Thyroid gland (tissue), 4 donors: Measurements from ENCODE around the gene POLE4. TPM values are rescaled to one million over a fixed set of nuclear protein-coding genes. Genes with fewer than 3 reads are reported as not detected.

Source experiments
- DNase-seq, 2 donors: peaks; one replicate each; pipeline ENCODE4 v3.0.0-alpha.2; 2019
- H3K27ac ChIP-seq, 3 donors: fragments of 200-600 bp; sonication (generic); 1 replicate in 2 of 3; 2 replicates in 1 of 3; pipeline ENCODE4 v1.5.1; 2016 to 2019; ENCODE audit warnings: mild to moderate bottlenecking in 1 of 3, moderate library complexity in 1 of 3
- H3K27me3 ChIP-seq: fragments of 200-600 bp; sonication (generic); one replicate; pipeline ENCODE4 v1.5.1; 2019
- H3K36me3 ChIP-seq, 2 donors: fragments of 200-600 bp; sonication (generic); one replicate each; pipeline ENCODE4 v1.5.1; 2016 to 2019
- H3K4me1 ChIP-seq, 2 donors: fragments of 200-600 bp; sonication (generic); one replicate each; pipeline ENCODE4 v1.5.1; 2017 to 2019
- H3K4me3 ChIP-seq, 3 donors: fragments of 200-600 bp; sonication (generic); replicated peaks in 1 of 3; 1 replicate in 2 of 3; 2 replicates in 1 of 3; pipeline ENCODE4 v1.5.1; 2016; ENCODE audit warnings: mild to moderate bottlenecking in 1 of 3
- H3K9me3 ChIP-seq: fragments of 200-600 bp; sonication (generic); one replicate; pipeline ENCODE4 v1.5.1; 2017
- CTCF ChIP-seq, 6 experiments: fragments of 200-600 bp in 3 of 6; fragments of 450-650 bp in 3 of 6; sonication (generic) in 3 of 6; IDR thresholded peaks; one replicate each; pipeline ENCODE4 v1.5.1; 2016 to 2019; ENCODE audit warnings: antibody characterized with exemption in 6 of 6, mild to moderate bottlenecking in 2 of 6, inconsistent platforms in 1 of 6, moderate library complexity in 1 of 6
- POLR2A ChIP-seq, 2 donors: fragments of 450-650 bp; IDR thresholded peaks; one replicate each; pipeline ENCODE4 v1.6.1; 2017; ENCODE audit warnings: antibody characterized with exemption in 2 of 2, mild to moderate bottlenecking in 2 of 2, moderate library complexity in 1 of 2
- WGBS, 2 donors: methylation state at CpG; one replicate each; pipeline ENCODE4 v1.1.5; 2017; 5-methylcytosine and 5-hydroxymethylcytosine counted together
- intact Hi-C: fragments of 100-400 bp; cut with DNase I; formaldehyde crosslinking; loops from one replicate; pipeline ENCODE4 v1.15.1; 2023
- total RNA-seq, 4 donors: library from RNA; depleted of rRNA; stranded (reverse); fragments of >200 nt; gene quantifications; one replicate each; pipeline ENCODE4 v1.2.3, GENCODE V29; 2016

Gene POLE4
- total RNA-seq, 4 donors from 2014 or later = 18.1 to 37.6 (median 26.6) TPM

GRCh38 chr2:74985978-74986609 is 27.7 kb downstream of the POLE4 start:
- Histone ChIP-seq H3K4me3 (no peak overlapping the region), H3K4me1 (no peaks in the 10 kb centered on the region), H3K27ac (no peak overlapping the region), H3K27me3 (no peaks in the 10 kb centered on the region), H3K9me3 (no peaks in the 10 kb centered on the region), H3K36me3 (no peaks in the 10 kb centered on the region)
- intact Hi-C loops = no loop called here
- WGBS, 2 donors = 76 to 77% methylated on average over 7 of the region's 7 CpGs
- DNase-seq = no peak
- TF ChIP-seq POLR2A (IDR thresholded peaks at IDR 0.05) = no peak
- TF ChIP-seq CTCF (IDR thresholded peaks at IDR 0.05) = no peak

GRCh38 chr2:74991977-74992376 is 33.5 kb downstream of the POLE4 start:
- Histone ChIP-seq H3K9me3 (no peaks in the 10 kb centered on the region), H3K4me3 (no peak overlapping the region), H3K27me3 (no peaks in the 10 kb centered on the region), H3K27ac (no peak overlapping the region), H3K36me3 (no peaks in the 10 kb centered on the region), H3K4me1 (no peaks in the 10 kb centered on the region)
- no peak for DNase-seq
- intact Hi-C loops = no loop called here
- TF ChIP-seq CTCF (IDR thresholded peaks at IDR 0.05) = no peak
- TF ChIP-seq POLR2A (IDR thresholded peaks at IDR 0.05) = no peak
- 87 to 89% methylated on average over 4 of the region's 4 CpGs for WGBS, 2 donors

GRCh38 chr2:74999468-74999867 is 41.0 kb downstream of the POLE4 start:
- TF ChIP-seq POLR2A (IDR thresholded peaks at IDR 0.05) = no peak
- no peak for TF ChIP-seq CTCF (IDR thresholded peaks at IDR 0.05)
- H3K4me1 ChIP-seq = no peaks in the 10 kb centered on the region
- H3K9me3 ChIP-seq = no peaks in the 10 kb centered on the region
- no peak overlapping the region for H3K4me3 ChIP-seq
- DNase-seq = no peak
- H3K27me3 ChIP-seq = no peaks in the 10 kb centered on the region
- H3K36me3 ChIP-seq = no peaks in the 10 kb centered on the region
- WGBS, 2 donors = 94% methylated on average over 5 of the region's 5 CpGs
- intact Hi-C loops = no loop called here
- H3K27ac ChIP-seq = no peak overlapping the region

GRCh38 chr2:75002007-75002406 is 43.6 kb downstream of the POLE4 start:
- Histone ChIP-seq H3K27ac (no peak overlapping the region), H3K4me3 (no peak overlapping the region), H3K4me1 (no peaks in the 10 kb centered on the region), H3K9me3 (no peaks in the 10 kb centered on the region), H3K36me3 (no peaks in the 10 kb centered on the region), H3K27me3 (no peaks in the 10 kb centered on the region)
- TF ChIP-seq CTCF (IDR thresholded peaks at IDR 0.05) = no peak
- TF ChIP-seq POLR2A (IDR thresholded peaks at IDR 0.05) = no peak
- WGBS, 2 donors = 93 to 94% methylated on average over 3 of the region's 3 CpGs
- intact Hi-C loops = no loop called here
- DNase-seq = no peak

- Histone ChIP-seq H3K4me3 (no peak overlapping the region), H3K27ac (no peak overlapping the region), H3K4me1 (no peaks in the 10 kb centered on the region), H3K9me3 (no peaks in the 10 kb centered on the region), H3K36me3 (no peaks in the 10 kb centered on the region), H3K27me3 (no peaks in the 10 kb centered on the region)
- no peak for DNase-seq
- no peak for TF ChIP-seq POLR2A (IDR thresholded peaks at IDR 0.05)
- no peak for TF ChIP-seq CTCF (IDR thresholded peaks at IDR 0.05)
- intact Hi-C loops = no loop called here
- 60 to 83% methylated on average over 2 of the region's 2 CpGs for WGBS, 2 donors
Observed at GRCh38 chr2:75003276-75003675, 44.8 kb downstream of the POLE4 start.
